Dedifferentiated amniotic fluid mesenchymal stem cell (primary cell): ENCODE measurements around the gene KCNAB1.
A peak's percentile ranks its signal among the peaks of the same experiment; 100 is the strongest.
"Not testable (repeated sequence)": the region's sequence is repeated elsewhere in the genome, so short reads cannot be mapped to it uniquely, and the experiment has no call there.

Source experiments
- DNase-seq: peaks from one replicate; pipeline ENCODE4 v3.0.0-alpha.2; 2016; ENCODE audit errors: extremely low spot score

Gene KCNAB1

GRCh38 chr3:156137397-156137796 is 17.0 kb downstream of the KCNAB1 start:
- not testable (repeated sequence) for DNase-seq

- no peak for DNase-seq
These were observed 19.7 kb downstream of the KCNAB1 start for GRCh38 chr3:156140001-156140595.

GRCh38 chr3:156142702-156143101 is 22.3 kb downstream of the KCNAB1 start:
- DNase-seq = no peak

GRCh38 chr3:156143136-156143535 is 22.8 kb downstream of the KCNAB1 start:
- DNase-seq = no peak

- DNase-seq = no peak
These were observed 23.7 kb downstream of the KCNAB1 start for GRCh38 chr3:156144060-156144459.

GRCh38 chr3:156145866-156146265 is 25.5 kb downstream of the KCNAB1 start:
- DNase-seq = no peak

- no peak for DNase-seq
These were observed 28.1 kb downstream of the KCNAB1 start for GRCh38 chr3:156148345-156148945.

GRCh38 chr3:156148946-156149381 is 28.6 kb downstream of the KCNAB1 start:
- no peak for DNase-seq

- DNase-seq = no peak
These were observed 29.5 kb downstream of the KCNAB1 start for GRCh38 chr3:156149876-156150275.

- DNase-seq = peak; percentile 78
These were observed 30.2 kb downstream of the KCNAB1 start for GRCh38 chr3:156150434-156151066.

- DNase-seq = peak; percentile 29
These were observed 31.5 kb downstream of the KCNAB1 start for GRCh38 chr3:156151824-156152428.

GRCh38 chr3:156158656-156159295 is 38.4 kb downstream of the KCNAB1 start:
- no peak for DNase-seq

- no peak for DNase-seq
These were observed 40.3 kb downstream of the KCNAB1 start for GRCh38 chr3:156160647-156161046.

GRCh38 chr3:156161172-156161571 is 40.8 kb downstream of the KCNAB1 start:
- DNase-seq = no peak

GRCh38 chr3:156163848-156164247 is 43.5 kb downstream of the KCNAB1 start:
- no peak for DNase-seq

GRCh38 chr3:156166808-156167207 is 46.4 kb downstream of the KCNAB1 start:
- DNase-seq = no peak

- DNase-seq = no peak
These were observed 50.2 kb downstream of the KCNAB1 start for GRCh38 chr3:156170571-156170970.

GRCh38 chr3:156171281-156172267 is 51.2 kb downstream of the KCNAB1 start:
- DNase-seq = no peak

GRCh38 chr3:156172536-156172935 is 52.2 kb downstream of the KCNAB1 start:
- DNase-seq = no peak

- no peak for DNase-seq
These were observed 54.0 kb downstream of the KCNAB1 start for GRCh38 chr3:156174229-156174847.

- DNase-seq = no peak
These were observed 55.2 kb downstream of the KCNAB1 start for GRCh38 chr3:156175570-156175969.
